Bronchial epithelial cell (primary cell): ENCODE measurements around the gene LLGL1. TPM values are rescaled to one million over a fixed set of nuclear protein-coding genes. Genes with fewer than 3 reads are reported as not detected.

Source experiments
- DNase-seq: peaks from one replicate; pipeline ENCODE4 v3.0.0-alpha.2; 2010; ENCODE audit warnings: low read depth
- FAIRE-seq: peaks from 2 replicates; lab custom pipeline; 2011; peaks lifted over from hg19 to GRCh38; lab: Jason Lieb, UNC
- H3K27me3 ChIP-seq: 2 replicates; pipeline ENCODE4 v1.5.1; 2011; ENCODE audit warnings: low read length; ENCODE audit not compliant: control insufficient read depth, insufficient read depth
- H3K36me3 ChIP-seq: 2 replicates; pipeline ENCODE4 v1.5.1; 2011; ENCODE audit warnings: low read length; ENCODE audit not compliant: control insufficient read depth, insufficient read depth
- H3K4me3 ChIP-seq: 2 replicates; pipeline ENCODE4 v1.5.1; 2011; ENCODE audit warnings: mild to moderate bottlenecking, low read depth, low read length, control low read depth
- CTCF ChIP-seq: IDR thresholded peaks from 2 replicates; pipeline ENCODE4 v1.5.1; 2011; ENCODE audit warnings: mild to moderate bottlenecking, moderate library complexity, low read length, control low read depth, inconsistent platforms; ENCODE audit not compliant: insufficient read depth, severe bottlenecking
- total RNA-seq: library from RNA; depleted of rRNA; stranded (reverse); fragments of >200 nt; gene quantifications from 2 replicates; pipeline ENCODE4 v1.2.1, GENCODE V29; 2014

The LLGL1 gene
- total RNA-seq, 1 donor from 2014 or later, result 20.0 TPM

GRCh38 chr17:18261146-18261515 lies 35.7 kb downstream of the LLGL1 start:
- TF ChIP-seq CTCF, result no peak
- FAIRE-seq (no peak), DNase-seq (peak; percentile 71)
- Histone ChIP-seq H3K36me3 (peaks cover 27% of the 10 kb centered on the region), H3K4me3 (peak overlapping the region; percentile 85), H3K27me3 (no peaks in the 10 kb centered on the region)

- DNase-seq (no peak), FAIRE-seq (no peak)
- Histone ChIP-seq H3K4me3 (peak overlapping the region; percentile 85), H3K27me3 (no peaks in the 10 kb centered on the region), H3K36me3 (peaks cover 22% of the 10 kb centered on the region)
- TF ChIP-seq CTCF, result no peak
These were observed 36.2 kb downstream of the LLGL1 start for GRCh38 chr17:18261659-18262058.

DNA sequence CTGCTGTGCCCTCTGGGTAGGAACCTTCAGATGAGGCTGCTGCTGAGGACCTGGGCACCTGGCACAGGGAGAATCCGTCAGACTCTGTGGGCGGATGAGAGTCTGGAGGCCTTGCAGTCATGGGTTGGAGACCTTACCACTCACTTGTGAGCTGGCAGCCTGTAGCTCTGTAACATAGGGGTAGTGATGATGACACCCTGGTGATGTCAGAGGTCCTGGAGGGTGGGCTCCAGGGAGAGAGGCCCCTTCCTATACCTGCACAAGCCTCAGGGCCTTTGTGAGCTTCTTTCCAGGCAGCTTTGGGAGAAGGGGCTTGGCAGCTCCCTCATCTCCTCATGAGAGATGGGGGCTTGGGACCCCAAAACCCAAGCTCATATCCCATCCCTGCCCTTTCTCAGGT lies 36.7 kb downstream of the LLGL1 start:
- FAIRE-seq (no peak), DNase-seq (peak; percentile 33)
- Histone ChIP-seq H3K27me3 (no peaks in the 10 kb centered on the region), H3K4me3 (no peak overlapping the region), H3K36me3 (peaks cover 20% of the 10 kb centered on the region)
- no peak for TF ChIP-seq CTCF

DNA sequence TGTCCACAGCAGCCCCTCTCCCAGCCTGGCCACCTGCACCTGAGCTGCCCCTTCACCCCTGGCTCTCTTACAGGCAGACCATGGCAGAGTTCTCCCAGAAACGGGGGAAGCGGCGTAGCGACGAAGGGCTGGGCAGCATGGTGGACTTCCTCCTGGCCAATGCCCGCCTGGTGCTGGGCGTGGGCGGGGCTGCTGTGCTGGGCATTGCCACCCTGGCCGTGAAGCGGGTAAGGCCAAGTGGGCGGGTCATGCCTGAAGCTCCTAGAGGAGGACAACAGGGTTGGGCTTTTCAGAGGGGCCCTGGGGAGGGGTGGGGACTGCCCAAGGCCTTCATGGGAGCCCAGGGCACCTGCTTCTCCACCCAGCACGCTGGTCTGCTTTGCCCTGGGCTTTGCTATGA lies 37.2 kb downstream of the LLGL1 start:
- DNase-seq, result no peak
- peaks cover 20% of the 10 kb centered on the region for H3K36me3 ChIP-seq
- no peak for TF ChIP-seq CTCF
- H3K27me3 ChIP-seq, result no peaks in the 10 kb centered on the region
- no peak overlapping the region for H3K4me3 ChIP-seq
- FAIRE-seq, result no peak

DNA sequence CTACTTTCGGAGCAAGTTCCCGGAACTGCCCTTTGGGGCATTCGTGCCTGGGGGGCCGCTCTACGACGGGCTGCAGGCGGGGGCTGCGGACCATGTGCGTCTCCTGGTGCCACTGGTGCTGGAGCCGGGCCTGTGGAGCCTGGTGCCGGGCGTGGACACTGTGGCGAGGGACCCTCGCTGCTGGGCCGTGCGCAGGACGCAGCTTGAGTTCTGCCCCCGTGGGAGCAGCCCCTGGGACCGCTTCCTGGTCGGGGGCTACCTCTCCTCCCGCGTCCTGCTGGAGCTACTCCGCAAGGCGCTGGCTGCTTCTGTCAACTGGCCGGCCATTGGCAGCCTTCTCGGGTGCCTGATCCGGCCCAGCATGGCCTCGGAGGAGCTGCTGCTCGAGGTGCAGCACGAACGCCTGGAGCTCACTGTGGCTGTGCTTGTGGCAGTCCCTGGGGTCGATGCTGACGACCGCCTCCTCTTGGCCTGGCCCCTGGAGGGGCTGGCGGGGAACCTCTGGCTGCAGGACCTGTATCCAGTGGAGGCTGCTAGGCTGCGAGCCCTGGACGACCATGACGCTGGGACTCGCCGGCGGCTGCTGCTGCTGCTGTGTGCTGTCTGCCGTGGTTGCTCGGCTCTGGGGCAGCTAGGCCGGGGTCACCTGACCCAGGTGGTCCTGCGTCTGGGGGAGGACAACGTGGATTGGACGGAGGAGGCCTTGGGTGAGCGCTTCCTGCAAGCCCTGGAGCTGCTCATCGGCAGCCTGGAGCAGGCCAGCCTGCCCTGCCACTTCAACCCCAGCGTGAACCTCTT lies 38.6 kb downstream of the LLGL1 start:
- no peak for FAIRE-seq
- no peak for TF ChIP-seq CTCF
- H3K36me3 ChIP-seq, result peaks cover 20% of the 10 kb centered on the region
- no peaks in the 10 kb centered on the region for H3K27me3 ChIP-seq
- DNase-seq, result no peak
- H3K4me3 ChIP-seq, result no peak overlapping the region

GRCh38 chr17:18267366-18267765 lies 41.9 kb downstream of the LLGL1 start:
- FAIRE-seq (no peak), DNase-seq (no peak)
- Histone ChIP-seq H3K4me3 (no peak overlapping the region), H3K27me3 (no peaks in the 10 kb centered on the region), H3K36me3 (peaks cover 20% of the 10 kb centered on the region)
- TF ChIP-seq CTCF, result no peak
